GM12878 (cell line): Measurements from ENCODE around the gene TRIM28. TPM values are rescaled to one million over a fixed set of nuclear protein-coding genes. Genes with fewer than 3 reads are reported as not detected.

Experiments
- ATAC-seq: fragments of 200-7000 bp; cut with Tn5 transposase; 3 replicates; pipeline ENCODE4 v1.9.1; 2020; ENCODE audit warnings: mild to moderate bottlenecking, moderate library complexity
- BruUV-seq: library from RNA; stranded (reverse); fragments of 400-500 nt; replicated peaks from 2 replicates; lab custom pipeline; 2021; lab: Mats Ljungman, UMichigan
- CTCF ChIA-PET: fragments of 300-600 bp; sonication (Branson Sonifier 250); formaldehyde crosslinking; extraction: SDS; loops from one replicate; lab custom pipeline; 2021; ENCODE audit warnings: inconsistent platforms; lab: Yijun Ruan, JAX
- POLR2A ChIA-PET: fragments of 350-600 bp; formaldehyde crosslinking; extraction: SDS; loops from one replicate; lab custom pipeline; 2021; ENCODE audit warnings: inconsistent platforms; lab: Charles Lee
- RAD21 ChIA-PET: fragments of 300-600 bp; sonication (Branson Sonifier 250); formaldehyde crosslinking; loops from one replicate; lab custom pipeline; 2023; ENCODE audit warnings: antibody characterized with exemption; ENCODE audit not compliant: unreplicated experiment; lab: Charles Lee
- SMC1A ChIA-PET: fragments of 300-600 bp; sonication (Branson Sonifier 250); formaldehyde crosslinking; loops from one replicate; lab custom pipeline; 2023; ENCODE audit not compliant: unreplicated experiment, uncharacterized antibody; lab: Charles Lee
- DNase-seq: peaks from one replicate; pipeline ENCODE4 v3.0.0-alpha.2; 2011; ENCODE audit warnings: low read depth, low spot score
- FAIRE-seq: peaks from 3 replicates; lab custom pipeline; 2011; peaks lifted over from hg19 to GRCh38; lab: Jason Lieb, UNC
- H2AFZ ChIP-seq: 2 replicates; pipeline ENCODE4 v1.6.0; 2011; ENCODE audit warnings: low read depth, low read length, control low read depth; ENCODE audit not compliant: control insufficient read depth
- H3K27ac ChIP-seq: 2 replicates; pipeline ENCODE4 v1.5.1; 2011; ENCODE audit warnings: control low read depth; ENCODE audit not compliant: control insufficient read depth, insufficient read depth
- H3K27me3 ChIP-seq, 2 experiments: replicated peaks in 1 of 2; 2 replicates each; pipeline versions ENCODE4 v1.6.0 to v1.6.1; 2011; ENCODE audit warnings: low read length in 1 of 2; ENCODE audit not compliant: control insufficient read depth in 2 of 2, insufficient read depth in 2 of 2
- H3K36me3 ChIP-seq, 2 experiments: 2 replicates each; pipeline ENCODE4 v1.5.1; 2011; ENCODE audit warnings: low read length in 1 of 2; ENCODE audit not compliant: control insufficient read depth in 2 of 2, insufficient read depth in 2 of 2
- H3K4me1 ChIP-seq: 2 replicates; pipeline ENCODE4 v1.6.1; 2011; ENCODE audit warnings: mild to moderate bottlenecking, low read length, moderate library complexity, mixed read lengths; ENCODE audit not compliant: control insufficient read depth, insufficient read depth
- H3K4me2 ChIP-seq: 2 replicates; pipeline ENCODE4 v1.6.0; 2011; ENCODE audit warnings: control low read depth; ENCODE audit not compliant: control insufficient read depth, insufficient read depth
- H3K4me3 ChIP-seq: fragments of 200-600 bp; sonication (generic); 2 replicates; pipeline ENCODE4 v1.5.1; 2016
- H3K79me2 ChIP-seq: 2 replicates; pipeline ENCODE4 v1.6.0; 2011; ENCODE audit warnings: low read length; ENCODE audit not compliant: control insufficient read depth, insufficient read depth
- H3K9ac ChIP-seq: 2 replicates; pipeline ENCODE4 v1.8.0; 2011; ENCODE audit warnings: low read length, control low read depth, mixed read lengths; ENCODE audit not compliant: control insufficient read depth, insufficient read depth
- H3K9me3 ChIP-seq: replicated peaks from 3 replicates; pipeline ENCODE4 v1.5.1; 2011; ENCODE audit warnings: mild to moderate bottlenecking, low read length; ENCODE audit not compliant: control insufficient read depth, insufficient read depth
- H4K20me1 ChIP-seq: 2 replicates; pipeline ENCODE4 v1.6.0; 2011; ENCODE audit not compliant: control insufficient read depth, insufficient read depth
- KDM1A ChIP-seq: fragments of 200-600 bp; sonication (generic); IDR thresholded peaks from 2 replicates; pipeline ENCODE4 v1.6.1; 2016; ENCODE audit warnings: borderline replicate concordance
- MEF2B ChIP-seq: fragments of 450-650 bp; IDR thresholded peaks from 2 replicates; pipeline ENCODE4 v1.6.1; 2018; ENCODE audit warnings: mild to moderate bottlenecking, moderate library complexity; ENCODE audit not compliant: partially characterized antibody, poor library complexity, severe bottlenecking
- RAD51 ChIP-seq: fragments of 450-650 bp; IDR thresholded peaks from 2 replicates; pipeline ENCODE4 v1.6.1; 2016; ENCODE audit warnings: moderate library complexity, mild to moderate bottlenecking, inconsistent platforms
- SMARCA5 ChIP-seq: fragments of 450-650 bp; IDR thresholded peaks from 2 replicates; pipeline ENCODE4 v1.6.1; 2017; ENCODE audit warnings: mild to moderate bottlenecking
- SMC3 ChIP-seq: IDR thresholded peaks from 2 replicates; pipeline ENCODE4 v1.6.1; 2011; ENCODE audit warnings: low read length, improper control_type of control experiment, borderline replicate concordance
- WRNIP1 ChIP-seq: IDR thresholded peaks from 2 replicates; pipeline ENCODE4 v1.6.1; 2011; ENCODE audit warnings: low read depth, low read length, improper control_type of control experiment, borderline replicate concordance
- ZNF24 ChIP-seq: fragments of 450-650 bp; IDR thresholded peaks from 2 replicates; pipeline ENCODE4 v1.6.1; 2017; ENCODE audit warnings: antibody characterized with exemption, mild to moderate bottlenecking
- ZNF274 ChIP-seq: IDR thresholded peaks from one replicate; pipeline ENCODE4 v1.8.0; 2011; ENCODE audit not compliant: insufficient read length, insufficient read depth
- ZNF622 ChIP-seq: fragments of 450-650 bp; IDR thresholded peaks from 2 replicates; pipeline ENCODE4 v1.6.1; 2017; ENCODE audit warnings: mild to moderate bottlenecking, inconsistent platforms
- WGBS: methylation state at CpG from one replicate; pipeline ENCODE4 v1.1.6; 2016; ENCODE audit warnings: low lambda C conversion rate; ENCODE audit not compliant: insufficient replicate concordance, insufficient coverage; ENCODE audit errors: missing lambda C conversion rate; 5-methylcytosine and 5-hydroxymethylcytosine counted together
- in situ Hi-C: fragments of 300-500 bp; cut with MboI; formaldehyde crosslinking; loops from 9 replicates; pipeline ENCODE4 v1.14.3; 2018; ENCODE audit warnings: mixed read lengths
- intact Hi-C: fragments of 100-400 bp; cut with micrococcal nuclease; formaldehyde crosslinking; loops from one replicate; pipeline ENCODE4 v1.14.2; 2022; ENCODE audit not compliant: unreplicated experiment
- polyA plus RNA-seq, 11 experiments: library from polyadenylated mRNA; depleted of rRNA in 4 of 11; unstranded in 6 of 11; stranded (reverse) in 5 of 11; fragments of >200 nt; fragmentation: Nextera tagmentation in 4 of 11; fragmentation: Illumina TruSeq in 1 of 11; extraction: Ambion mirVana in 4 of 11; extraction: Trizol in 1 of 11; gene quantifications; 1 replicate in 1 of 11; 2 replicates in 10 of 11; pipeline versions ENCODE4 v1.2.1 to v1.2.3, GENCODE V29; 2011 to 2016; ENCODE audit warnings: inconsistent platforms in 2 of 11, missing spikeins in 2 of 11, low read depth in 1 of 11
- total RNA-seq, 4 experiments: library from RNA; depleted of rRNA in 3 of 4; stranded (reverse); fragments of >200 nt in 3 of 4; fragmentation: Illumina TruSeq in 1 of 4; extraction: Trizol in 1 of 4; gene quantifications; 2 replicates each; pipeline versions ENCODE4 v1.2.1 to v1.2.3, GENCODE V29; 2013 to 2021

The TRIM28 gene
- total and polyA plus RNA-seq, 10 of the 15 experiments (the other 5 are each of a cell fraction or from before 2014, with no cell fraction given), result 5.0 to 650 (median 296) TPM

GRCh38 chr19:58515259-58515658 is 28.6 kb upstream of the TRIM28 start:
- POLR2A ChIA-PET, result interaction anchor here (0.7 to 1.9 kb wide), 3 partner anchors 40 to 56 kb away, joined by 3 to 6 read pairs (median 3); partner anchors contain the start of gene CHMP2A
- CTCF ChIA-PET, result interaction anchor here (1.4 to 1.7 kb wide), 2 partner anchors 168 to 206 kb away, joined by 4 to 6 read pairs; no protein-coding TSS in a partner anchor
- no peak overlapping the region for H2AFZ ChIP-seq
- H3K36me3 ChIP-seq, result peaks cover 0 to 8% of the 10 kb centered on the region in 2 experiments; a peak in 3 of 4 replicates
- RAD21 ChIA-PET, result no interaction called here
- peaks cover 20% of the 10 kb centered on the region for H3K4me1 ChIP-seq
- BruUV-seq, result TSS peak; percentile 74
- in situ Hi-C loops (no loop called here), intact Hi-C loops (loop anchor here (2.0 to 5.0 kb wide), 2 partner anchors 44 to 188 kb away; partner anchors contain the start of genes UBE2M and ZSCAN22)
- no peak for DNase-seq
- H3K9me3 ChIP-seq, result no peaks in the 10 kb centered on the region
- SMC1A ChIA-PET, result interaction anchor here (0.6 kb wide), 1 partner anchor 1220 kb away, joined by 3 read pairs; no protein-coding TSS in a partner anchor
- FAIRE-seq, result no peak
- TF ChIP-seq MEF2B (peak; percentile 70), ZNF622 (no peak)
- H3K27ac ChIP-seq, result no peak overlapping the region
- H4K20me1 ChIP-seq, result no peaks in the 10 kb centered on the region
- no peak overlapping the region for H3K9ac ChIP-seq
- peaks cover 39% of the 10 kb centered on the region for H3K79me2 ChIP-seq
- 82% methylated on average over 2 of the region's 2 CpGs for WGBS
- H3K27me3 ChIP-seq, result no peaks in the 10 kb centered on the region
- H3K4me3 ChIP-seq, result peak overlapping the region; percentile 72
- peak overlapping the region; percentile 44; the same call in 1 of the 2 replicates for H3K4me2 ChIP-seq
- no peak for ATAC-seq

GRCh38 chr19:58516246-58516836 is 27.5 kb upstream of the TRIM28 start:
- no peak overlapping the region for H2AFZ ChIP-seq
- ChIA-PET POLR2A (no interaction called here), RAD21 (no interaction called here), SMC1A (interaction anchor here (1.0 kb wide), 1 partner anchor 21 kb away, joined by 3 read pairs; no protein-coding TSS in a partner anchor), CTCF (no interaction called here)
- H3K27me3 ChIP-seq, result no peaks in the 10 kb centered on the region
- 93% methylated on average over 19 of the region's 25 CpGs for WGBS
- H3K36me3 ChIP-seq, result peaks cover 0 to 8% of the 10 kb centered on the region in 2 experiments; a peak in 3 of 4 replicates
- ATAC-seq (no peak), FAIRE-seq (no peak), DNase-seq (no peak)
- intact Hi-C loops (loop anchor here (5.0 kb wide), 1 partner anchor 189 kb away; the partner anchor contains the start of gene ZSCAN22), in situ Hi-C loops (no loop called here)
- H3K9ac ChIP-seq, result no peak overlapping the region
- no peaks in the 10 kb centered on the region for H4K20me1 ChIP-seq
- no peak overlapping the region for H3K4me2 ChIP-seq
- no peak overlapping the region for H3K4me3 ChIP-seq
- no TSS peak for BruUV-seq
- H3K27ac ChIP-seq, result no peak overlapping the region
- no peaks in the 10 kb centered on the region for H3K9me3 ChIP-seq
- peaks cover 39% of the 10 kb centered on the region for H3K79me2 ChIP-seq
- peaks cover 23% of the 10 kb centered on the region for H3K4me1 ChIP-seq
- TF ChIP-seq SMC3, result no peak
- no peak for TF ChIP-seq SMARCA5
- no peak for TF ChIP-seq ZNF274
- TF ChIP-seq KDM1A, result no peak
- no peak for TF ChIP-seq RAD51
- no peak for TF ChIP-seq WRNIP1
- no peak for TF ChIP-seq ZNF24
